Mesenchymal stem cell (in vitro differentiated cells and primary cell): ENCODE data around the gene MAP3K7.
"Not testable (repeated sequence)": the region's sequence is repeated elsewhere in the genome, so short reads cannot be mapped to it uniquely, and the experiment has no call there.

Source experiments
- DNase-seq: peaks from one replicate; pipeline ENCODE4 v3.0.0-alpha.2; 2013
- H2AFZ ChIP-seq: one replicate; pipeline ENCODE4 v1.6.1; 2013; ENCODE audit warnings: low read depth, mild to moderate bottlenecking, control low read depth, inconsistent platforms, low read length, moderate library complexity
- H2AK5ac ChIP-seq: 2 replicates; pipeline ENCODE4 v1.6.1; 2013; ENCODE audit warnings: low read length, moderate library complexity, mild to moderate bottlenecking, inconsistent platforms; ENCODE audit not compliant: severe bottlenecking
- H2BK120ac ChIP-seq: one replicate; pipeline ENCODE4 v1.6.1; 2013; ENCODE audit warnings: low read depth, mild to moderate bottlenecking, inconsistent platforms, low read length, moderate library complexity
- H2BK12ac ChIP-seq, 2 experiments: one replicate each; pipeline ENCODE4 v1.6.1; 2013; ENCODE audit warnings: inconsistent platforms in 2 of 2, low read length in 2 of 2, mild to moderate bottlenecking in 2 of 2, moderate library complexity in 2 of 2, control low read depth in 1 of 2
- H2BK15ac ChIP-seq: one replicate; pipeline ENCODE4 v1.6.1; 2013; ENCODE audit warnings: mild to moderate bottlenecking, low read depth, inconsistent platforms; ENCODE audit not compliant: poor library complexity, severe bottlenecking
- H2BK5ac ChIP-seq: 2 replicates; pipeline ENCODE4 v1.6.1; 2013; ENCODE audit warnings: low read depth, mild to moderate bottlenecking, low read length, control low read depth, inconsistent platforms; ENCODE audit not compliant: poor library complexity, severe bottlenecking
- H3K14ac ChIP-seq, 2 experiments: one replicate each; pipeline ENCODE4 v1.6.1; 2013; ENCODE audit warnings: inconsistent platforms in 2 of 2, low read length in 2 of 2, control low read depth in 1 of 2, mild to moderate bottlenecking in 1 of 2, moderate library complexity in 1 of 2
- H3K18ac ChIP-seq, 2 experiments: one replicate each; pipeline ENCODE4 v1.6.1; 2013; ENCODE audit warnings: inconsistent platforms in 2 of 2, low read length in 2 of 2, control low read depth in 1 of 2, low read depth in 1 of 2, mild to moderate bottlenecking in 1 of 2
- H3K23ac ChIP-seq, 2 experiments: one replicate each; pipeline ENCODE4 v1.6.1; 2013; ENCODE audit warnings: inconsistent platforms in 2 of 2, low read length in 2 of 2, mild to moderate bottlenecking in 2 of 2, moderate library complexity in 2 of 2, control low read depth in 1 of 2
- H3K27ac ChIP-seq: 2 replicates; pipeline ENCODE4 v1.5.1; 2013; ENCODE audit warnings: mild to moderate bottlenecking, moderate library complexity, low read length, control low read depth, inconsistent platforms; ENCODE audit not compliant: poor library complexity, severe bottlenecking
- H3K27me3 ChIP-seq, 2 experiments: 2 replicates each; pipeline versions ENCODE4 v1.6.1 to v1.7.0; 2013; ENCODE audit warnings: low read length in 2 of 2, mild to moderate bottlenecking in 2 of 2, moderate library complexity in 2 of 2, control low read depth in 1 of 2, inconsistent platforms in 1 of 2; ENCODE audit not compliant: control insufficient read depth in 1 of 2, insufficient read depth in 1 of 2
- H3K36me3 ChIP-seq, 2 experiments: 2 replicates each; pipeline versions ENCODE4 v1.6.1 to v1.7.0; 2013; ENCODE audit warnings: low read length in 2 of 2, control low read depth in 1 of 2, inconsistent platforms in 1 of 2, low read depth in 1 of 2, mild to moderate bottlenecking in 1 of 2; ENCODE audit not compliant: insufficient read depth in 2 of 2, control insufficient read depth in 1 of 2
- H3K4ac ChIP-seq, 2 experiments: one replicate each; pipeline ENCODE4 v1.6.1; 2013; ENCODE audit warnings: inconsistent platforms in 2 of 2, low read length in 2 of 2, mild to moderate bottlenecking in 2 of 2, moderate library complexity in 2 of 2, control low read depth in 1 of 2, low read depth in 1 of 2
- H3K4me1 ChIP-seq: 2 replicates; pipeline ENCODE4 v1.6.1; 2013; ENCODE audit warnings: low read depth, low read length, control low read depth; ENCODE audit not compliant: control insufficient read depth, insufficient read depth
- H3K4me2 ChIP-seq: 2 replicates; pipeline ENCODE4 v1.6.1; 2013; ENCODE audit warnings: low read length, mild to moderate bottlenecking, inconsistent platforms; ENCODE audit not compliant: poor library complexity, severe bottlenecking
- H3K4me3 ChIP-seq, 2 experiments: 2 replicates each; pipeline versions ENCODE4 v1.5.1 to v1.7.0; 2013; ENCODE audit warnings: low read length in 2 of 2, mild to moderate bottlenecking in 2 of 2, control low read depth in 1 of 2, low read depth in 1 of 2; ENCODE audit not compliant: insufficient read depth in 1 of 2
- H3K79me1 ChIP-seq: replicated peaks from 2 replicates; pipeline ENCODE4 v1.6.1; 2013; ENCODE audit warnings: mild to moderate bottlenecking, control low read depth, low read length, inconsistent platforms; ENCODE audit not compliant: poor library complexity, severe bottlenecking
- H3K9ac ChIP-seq: 2 replicates; pipeline ENCODE4 v1.7.0; 2013; ENCODE audit warnings: mild to moderate bottlenecking, low read length, moderate library complexity
- H3K9me3 ChIP-seq: 2 replicates; pipeline ENCODE4 v1.7.0; 2013; ENCODE audit warnings: mild to moderate bottlenecking, low read length; ENCODE audit not compliant: control insufficient read depth
- H4K8ac ChIP-seq: one replicate; pipeline ENCODE4 v1.6.1; 2013; ENCODE audit warnings: inconsistent platforms, mild to moderate bottlenecking, low read length, moderate library complexity
- H4K91ac ChIP-seq: one replicate; pipeline ENCODE4 v1.6.1; 2013; ENCODE audit warnings: mild to moderate bottlenecking, low read length, inconsistent platforms
- WGBS: methylation state at CpG from one replicate; pipeline ENCODE4 v1.1.7; 2013; ENCODE audit warnings: mixed read lengths; 5-methylcytosine and 5-hydroxymethylcytosine counted together

The MAP3K7 gene

DNA sequence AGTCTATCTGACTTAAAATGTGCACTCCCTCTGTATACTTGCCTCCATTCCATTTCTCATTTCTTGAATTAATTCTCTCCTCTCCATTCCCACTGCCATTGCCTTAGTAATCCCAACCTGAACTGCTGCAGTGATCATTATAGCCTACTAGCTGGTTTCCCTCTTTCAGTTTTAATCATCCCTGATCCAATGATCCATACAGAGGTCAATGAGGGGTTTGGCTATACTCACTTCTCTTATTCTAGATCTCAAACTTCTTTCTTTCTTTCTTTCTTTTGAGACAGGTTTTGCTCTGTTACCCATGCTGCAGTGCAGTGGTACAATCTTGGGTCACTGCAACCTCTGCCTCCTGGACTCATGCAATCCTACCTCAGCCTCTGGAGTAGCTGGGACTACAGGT is 17.6 kb downstream of the MAP3K7 start:
- H2BK12ac ChIP-seq = no peak overlapping the region
- H3K14ac ChIP-seq = no peak overlapping the region
- H4K91ac ChIP-seq = no peak overlapping the region
- no peak for DNase-seq
- H2BK5ac ChIP-seq = no peak overlapping the region
- no peak overlapping the region for H2AFZ ChIP-seq
- no peak overlapping the region for H3K4ac ChIP-seq
- peaks cover 6% of the 10 kb centered on the region for H3K79me1 ChIP-seq
- H3K4me3 ChIP-seq = no peak overlapping the region
- no peak overlapping the region for H3K18ac ChIP-seq
- peaks cover 0 to 27% of the 10 kb centered on the region in 2 experiments for H3K36me3 ChIP-seq
- no peaks in the 10 kb centered on the region for H3K4me1 ChIP-seq
- H4K8ac ChIP-seq = no peak overlapping the region
- no peak overlapping the region for H3K23ac ChIP-seq
- no peak overlapping the region for H2BK15ac ChIP-seq
- no peak overlapping the region for H3K9ac ChIP-seq
- H3K27ac ChIP-seq = no peak overlapping the region
- no peaks in the 10 kb centered on the region for H3K27me3 ChIP-seq
- H2AK5ac ChIP-seq = no peak overlapping the region
- no peaks in the 10 kb centered on the region for H3K9me3 ChIP-seq
- no peak overlapping the region for H2BK120ac ChIP-seq
- H3K4me2 ChIP-seq = no peak overlapping the region

DNA sequence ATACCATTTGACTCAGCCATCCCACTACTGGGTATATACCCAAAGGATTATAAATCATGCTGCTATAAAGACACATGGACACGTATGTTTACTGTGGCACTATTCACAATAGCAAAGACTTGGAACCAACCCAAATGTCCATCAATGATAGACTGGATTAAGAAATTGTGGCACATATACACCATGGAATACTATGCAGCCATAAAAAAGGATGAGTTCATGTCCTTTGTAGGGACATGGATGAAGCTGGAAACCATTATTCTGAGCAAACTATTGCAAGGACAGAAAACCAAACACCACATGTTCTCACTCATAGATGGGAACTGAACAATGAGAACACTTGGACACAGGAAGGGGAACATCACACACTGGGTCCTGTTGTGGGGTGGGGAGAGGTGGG is 19.2 kb downstream of the MAP3K7 start:
- not testable (repeated sequence) for H4K91ac ChIP-seq, H3K4ac ChIP-seq, H2BK12ac ChIP-seq, H2BK5ac ChIP-seq, H3K4me1 ChIP-seq, H3K18ac ChIP-seq, H3K4me2 ChIP-seq, H3K4me3 ChIP-seq, DNase-seq, H3K27ac ChIP-seq, H2AK5ac ChIP-seq, H4K8ac ChIP-seq, H3K23ac ChIP-seq, H3K14ac ChIP-seq, H3K27me3 ChIP-seq, H2BK120ac ChIP-seq, H3K79me1 ChIP-seq, H3K9ac ChIP-seq, H3K9me3 ChIP-seq, H2AFZ ChIP-seq, H2BK15ac ChIP-seq
- WGBS = no CpG with 5 or more reads among the region's 1 CpG
- H3K36me3 ChIP-seq = peaks cover 1 to 27% of the 10 kb centered on the region in 2 experiments

DNA sequence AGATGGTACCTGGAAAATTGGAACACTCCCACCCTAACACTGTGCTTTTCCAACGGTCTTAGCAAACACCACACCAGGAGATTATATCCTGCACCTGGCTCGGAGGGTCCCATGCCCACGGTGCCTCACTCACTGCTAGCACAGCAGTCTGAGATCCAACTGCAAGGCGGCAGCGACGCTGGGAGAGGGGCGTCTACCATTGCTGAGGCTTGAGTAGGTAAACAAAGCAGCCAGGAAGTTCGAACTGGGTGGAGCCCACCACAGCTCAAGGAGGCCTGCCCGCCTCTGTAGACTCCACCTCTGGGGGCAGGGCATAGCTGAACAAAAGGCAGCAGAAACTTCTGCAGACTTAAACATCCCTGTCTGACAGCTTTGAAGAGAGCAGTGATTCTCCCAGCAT is 24.5 kb downstream of the MAP3K7 start:
- 91% methylated on average over 9 of the region's 9 CpGs for WGBS
- not testable (repeated sequence) for H4K8ac ChIP-seq

DNA sequence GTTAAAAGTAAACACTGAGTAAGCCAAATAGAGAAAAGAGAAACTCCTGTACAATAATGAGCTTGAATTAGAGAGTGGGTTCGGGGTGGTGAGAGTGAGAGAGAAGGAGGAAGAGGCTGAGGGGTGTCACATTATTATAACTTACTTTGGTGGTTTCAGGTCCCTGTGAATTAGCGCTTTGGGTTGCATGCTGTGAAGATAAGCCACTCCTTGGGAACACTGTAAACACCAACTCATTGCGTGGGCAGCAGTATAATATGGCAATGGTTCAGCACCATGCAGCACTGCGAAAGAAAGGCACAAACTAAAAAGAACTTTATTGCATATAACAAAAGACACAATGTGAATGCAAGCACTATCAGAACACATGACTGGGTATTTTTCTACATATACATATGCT is 26.9 kb downstream of the MAP3K7 start:
- Histone ChIP-seq H3K9ac (no peak overlapping the region), H2BK15ac (no peak overlapping the region), H3K14ac (no peak overlapping the region), H3K18ac (no peak overlapping the region), H2BK120ac (no peak overlapping the region), H4K8ac (no peak overlapping the region), H3K27ac (no peak overlapping the region), H3K4me1 (no peaks in the 10 kb centered on the region), H3K23ac (no peak overlapping the region), H3K36me3 (peaks cover 8 to 65% of the 10 kb centered on the region in 2 experiments), H2BK12ac (no peak overlapping the region), H3K4ac (no peak overlapping the region), H3K9me3 (no peaks in the 10 kb centered on the region), H3K79me1 (peaks cover 12% of the 10 kb centered on the region), H3K27me3 (no peaks in the 10 kb centered on the region), H4K91ac (no peak overlapping the region), H3K4me3 (no peak overlapping the region), H2AK5ac (no peak overlapping the region), H3K4me2 (no peak overlapping the region), H2BK5ac (no peak overlapping the region), H2AFZ (no peak overlapping the region)
- WGBS = 96% methylated on average over 4 of the region's 4 CpGs
- no peak for DNase-seq

More for the DNA sequence above, 24.5 kb downstream of the MAP3K7 start:
- not testable (repeated sequence) for H3K9ac ChIP-seq, H3K27ac ChIP-seq, H3K14ac ChIP-seq, H2AK5ac ChIP-seq, H3K4ac ChIP-seq, H2BK12ac ChIP-seq, H2BK120ac ChIP-seq, H3K79me1 ChIP-seq, H3K18ac ChIP-seq, H2BK15ac ChIP-seq, H3K4me3 ChIP-seq, H3K9me3 ChIP-seq, H3K27me3 ChIP-seq, DNase-seq, H3K23ac ChIP-seq, H2AFZ ChIP-seq, H2BK5ac ChIP-seq, H3K4me2 ChIP-seq, H4K91ac ChIP-seq, H3K4me1 ChIP-seq
- H3K36me3 ChIP-seq = peaks cover 8 to 44% of the 10 kb centered on the region in 2 experiments
